SK-N-MC (cell line): ENCODE data around the gene BHMT.

Experiments used
- EZH2 ChIP-seq: fragments of 200-600 bp; sonication (generic); IDR thresholded peaks from one replicate; pipeline ENCODE4 v1.6.1; 2017; ENCODE audit warnings: antibody characterized with exemption
- POLR2AphosphoS5 ChIP-seq: IDR thresholded peaks from 2 replicates; pipeline ENCODE4 v1.6.1; 2012; ENCODE audit warnings: mild to moderate bottlenecking, low read depth, low read length, borderline replicate concordance

DNA sequence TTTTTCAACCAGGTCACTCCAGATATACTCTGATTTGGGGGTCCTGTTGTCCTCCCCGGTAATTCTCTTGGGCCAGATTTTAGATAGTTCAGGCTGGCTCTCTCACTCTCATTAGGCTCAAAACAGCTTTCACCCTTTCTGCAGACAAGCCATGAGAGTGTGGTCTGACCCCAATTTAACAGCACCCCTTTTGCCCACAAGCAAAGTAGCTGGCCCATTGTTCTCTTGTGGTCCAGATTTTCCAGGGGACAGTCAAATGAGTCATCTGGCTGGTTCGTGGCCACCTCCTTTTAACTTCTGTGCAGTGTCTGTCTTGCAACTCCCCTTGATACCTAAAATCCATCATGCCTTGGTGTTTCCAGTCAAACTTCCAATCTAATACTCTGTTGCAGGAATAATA lies 25.5 kb upstream of the BHMT start:
- no peak for TF ChIP-seq EZH2
- no peak for TF ChIP-seq POLR2AphosphoS5
